ENCODE measurements around the gene ABHD8. TPM values are rescaled to one million over a fixed set of nuclear protein-coding genes. Genes with fewer than 3 reads are reported as not detected.

Gene ABHD8
- total and polyA plus RNA-seq, 2 of the 13 experiments (the other 11 are each of a cell fraction or from before 2014, with no cell fraction given) = 6.3 to 7.2 TPM

- TF ChIP-seq ZNF318 (CRISPR knock-in tag; IDR thresholded peaks at IDR 0.05) (no peak; the same call in 1 of the 2 replicates), NFE2L2 (IDR thresholded peaks at IDR 0.05; ENCODE audit: low read length) (no peak), ZNF747 (CRISPR knock-in tag; IDR thresholded peaks at IDR 0.05; ENCODE audit: borderline replicate concordance) (peak; percentile 80), ZNF580 (CRISPR knock-in tag; IDR thresholded peaks at IDR 0.05; ENCODE audit: borderline replicate concordance, low read depth) (peak; percentile 91; the same call in 1 of the 2 replicates), ATF6 (CRISPR knock-in tag; conservative IDR thresholded peaks at IDR 0.05) (no peak), ZNF44 (CRISPR knock-in tag; IDR thresholded peaks at IDR 0.05) (peak; percentile 45; the same call in 1 of the 2 replicates), ASH2L (IDR thresholded peaks at IDR 0.05; ENCODE audit: insufficient read length, low read depth, low read length) (peak; percentile 98), SKI (IDR thresholded peaks at IDR 0.05; ENCODE audit: partially characterized antibody) (no peak), NR2F2 (IDR thresholded peaks at IDR 0.05; ENCODE audit: borderline replicate concordance, low read depth) (no peak), SAFB2 (CRISPR knock-in tag; IDR thresholded peaks at IDR 0.05; ENCODE audit: borderline replicate concordance, low read depth) (0 out of 2 replicates have a peak, but pooled peaks have one; percentile 62), DBP (CRISPR knock-in tag; IDR thresholded peaks at IDR 0.05; ENCODE audit: not compliant biosample characterization) (no peak), RXRB (CRISPR knock-in tag; IDR thresholded peaks at IDR 0.05; ENCODE audit: borderline replicate concordance) (peak; percentile 36; the same call in 1 of the 2 replicates), HDAC1 (CRISPR knock-in tag; IDR thresholded peaks at IDR 0.05) (peak; percentile 80), PHF21A (CRISPR knock-in tag; IDR thresholded peaks at IDR 0.05) (peak; percentile 69; the same call in 1 of the 2 replicates), ZFP1 (CRISPR knock-in tag; IDR thresholded peaks at IDR 0.05) (no peak)
These were observed 33.8 kb upstream of the ABHD8 start, which contains the start of gene GTPBP3 (continued) for GRCh38 chr19:17336872-17337674.
